ENCODE measurements around the gene NPAS1.
"Not testable (repeated sequence)": the region's sequence is repeated elsewhere in the genome, so short reads cannot be mapped to it uniquely, and the experiment has no call there.

NPAS1 gene

DNA sequence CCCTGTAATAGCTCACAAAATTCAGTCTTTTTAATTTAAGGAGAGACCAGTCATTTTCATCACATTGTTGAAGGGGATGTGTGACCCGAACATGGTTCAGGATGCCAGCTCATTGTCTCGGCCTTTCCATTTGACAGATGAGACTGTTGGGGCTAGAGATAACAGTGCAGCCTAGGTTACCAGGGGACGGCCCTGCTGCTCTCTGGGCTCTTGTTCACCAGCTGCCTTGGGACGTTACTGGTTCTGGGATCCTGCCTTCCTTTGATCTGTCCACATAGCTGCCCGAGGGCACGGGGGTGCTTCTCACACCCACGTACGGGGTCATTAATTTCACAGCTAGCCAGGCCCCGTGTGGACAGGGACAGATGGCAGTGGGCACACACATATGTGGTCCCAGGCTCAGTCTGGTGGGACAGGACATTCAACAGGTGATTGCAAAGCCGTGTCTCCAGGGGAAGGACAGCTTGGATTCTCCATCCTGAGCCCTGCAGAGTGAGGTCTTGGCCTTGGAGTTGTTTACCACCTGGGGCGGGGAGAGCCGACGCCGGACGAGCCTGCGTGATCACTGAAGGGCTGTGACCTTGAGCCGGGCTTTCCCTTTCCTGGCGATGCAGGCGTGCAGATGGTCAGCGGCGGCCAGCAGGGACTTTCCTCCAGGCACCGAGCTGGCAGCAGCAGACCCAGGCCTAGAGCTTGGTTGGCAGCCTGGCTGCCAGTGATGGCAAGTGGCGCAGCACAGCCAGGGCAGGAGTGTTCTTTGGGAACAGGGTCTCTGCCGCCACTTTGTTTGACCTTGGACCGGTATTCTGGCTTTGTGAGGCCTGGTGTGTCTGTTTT is 26.7 kb upstream of the NPAS1 start:
- no peak for DNase-seq (ENCODE audit: low read depth)

GRCh38 chr19:46993622-46994021 is 26.0 kb upstream of the NPAS1 start:
- no peak for DNase-seq (ENCODE audit: low read depth)

DNA sequence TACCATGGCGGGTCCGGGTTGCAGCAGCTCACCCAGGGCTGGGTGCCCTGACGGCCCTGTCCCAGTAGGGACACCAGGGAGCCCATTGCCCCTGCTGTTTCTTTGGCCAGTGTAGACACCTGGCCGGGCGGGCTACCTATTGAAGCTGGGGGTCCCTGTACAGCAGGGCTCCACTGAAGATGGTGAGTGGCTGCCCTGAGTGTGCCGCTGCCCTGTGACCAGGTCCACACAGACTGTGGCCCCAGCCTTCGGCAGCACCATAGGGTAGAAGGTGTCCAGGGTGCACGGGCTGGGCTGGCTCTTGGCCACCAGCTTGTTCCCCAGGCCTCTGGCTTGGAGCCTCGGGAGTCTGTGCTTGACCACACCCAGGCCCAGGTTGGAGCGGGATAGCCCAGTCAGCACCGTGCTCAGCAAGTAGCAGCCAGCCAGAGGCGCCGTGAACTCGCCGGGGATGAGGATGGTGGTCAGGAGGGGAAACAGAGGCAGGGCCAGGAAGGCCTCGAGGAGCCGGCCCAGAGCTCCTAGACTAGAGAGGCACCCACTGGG is 25.4 kb upstream of the NPAS1 start:
- DNase-seq (ENCODE audit: low read depth) = no peak

DNA sequence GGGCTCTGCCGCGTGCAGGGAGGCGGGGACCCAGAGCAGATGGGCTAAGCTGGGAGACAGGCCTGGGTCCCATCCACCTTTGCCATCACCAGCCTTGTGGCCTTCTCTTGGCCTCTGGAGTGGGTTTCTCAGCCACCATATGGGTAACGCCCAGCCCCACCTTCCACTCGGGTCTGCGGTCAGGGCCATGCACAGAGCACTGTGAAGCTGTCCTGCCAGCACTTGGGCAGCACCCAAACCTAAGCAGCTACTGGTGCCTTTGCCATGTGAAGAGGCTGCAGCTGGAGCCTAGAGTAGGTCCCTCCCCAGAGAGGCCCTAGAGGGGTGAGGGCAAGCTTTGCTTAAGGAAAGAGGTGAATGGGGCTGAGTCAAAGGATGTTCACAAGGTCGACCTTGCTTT is 24.1 kb upstream of the NPAS1 start:
- no peak for DNase-seq (ENCODE audit: low read depth)

DNA sequence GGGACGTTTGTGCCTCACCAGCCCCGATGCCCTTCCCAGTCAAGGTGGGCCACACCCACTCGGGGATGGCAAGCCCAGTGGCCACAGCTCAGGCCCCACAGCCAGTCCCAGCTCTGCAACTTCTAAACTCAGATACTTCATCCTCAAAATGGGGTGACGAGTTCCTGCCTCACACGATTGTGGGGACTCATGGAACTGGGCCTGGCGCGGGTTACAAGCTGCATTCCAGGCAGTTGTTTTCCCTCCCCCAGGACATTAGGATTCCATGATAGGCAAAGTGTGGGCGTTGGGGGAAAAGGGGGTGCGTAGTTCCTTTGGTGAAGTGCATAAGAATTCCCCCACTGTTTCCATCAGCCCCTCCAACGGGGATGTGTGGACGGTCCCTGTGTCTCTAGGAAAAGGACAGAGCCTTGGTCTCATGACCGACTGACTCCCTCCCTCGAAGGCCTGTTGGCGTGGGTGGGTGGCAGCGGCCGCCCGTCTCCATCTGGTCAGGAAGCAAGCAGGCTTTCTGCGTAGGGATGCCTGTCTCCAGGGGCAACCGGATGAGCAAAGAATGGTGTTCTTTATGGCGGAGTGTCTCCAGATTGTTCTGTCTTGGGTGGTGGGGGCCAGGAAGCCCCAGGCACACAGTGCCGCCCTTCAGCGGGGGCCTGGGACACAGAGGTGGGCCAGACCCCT is 21.1 kb upstream of the NPAS1 start:
- DNase-seq (ENCODE audit: low read depth) = no peak

- DNase-seq (ENCODE audit: low read depth) = no peak
Observed at GRCh38 chr19:46999377-46999776, 20.3 kb upstream of the NPAS1 start.

DNA sequence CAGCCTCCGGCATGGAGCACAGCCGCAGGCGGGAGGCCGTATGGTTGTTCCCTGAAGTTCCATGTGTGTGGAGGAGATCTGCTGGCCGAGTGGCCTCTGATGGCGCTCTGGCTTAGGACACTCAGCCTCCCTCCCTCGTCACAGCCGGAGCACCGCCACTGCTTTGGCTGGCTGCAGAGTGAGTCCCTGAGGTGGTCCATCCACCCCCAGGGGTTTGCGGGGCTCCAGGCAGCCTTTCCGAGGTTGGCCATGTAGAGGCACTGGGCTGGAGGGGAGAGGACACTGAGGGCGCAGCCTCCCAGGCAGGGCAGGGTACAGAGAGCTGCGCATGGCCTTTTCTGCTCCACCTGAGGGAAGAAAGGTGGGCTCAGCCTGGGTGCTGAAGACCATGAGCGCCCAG is 19.8 kb upstream of the NPAS1 start:
- no peak for DNase-seq (ENCODE audit: low read depth)

GRCh38 chr19:47000373-47000772 is 19.3 kb upstream of the NPAS1 start:
- no peak for DNase-seq (ENCODE audit: low read depth)

DNA sequence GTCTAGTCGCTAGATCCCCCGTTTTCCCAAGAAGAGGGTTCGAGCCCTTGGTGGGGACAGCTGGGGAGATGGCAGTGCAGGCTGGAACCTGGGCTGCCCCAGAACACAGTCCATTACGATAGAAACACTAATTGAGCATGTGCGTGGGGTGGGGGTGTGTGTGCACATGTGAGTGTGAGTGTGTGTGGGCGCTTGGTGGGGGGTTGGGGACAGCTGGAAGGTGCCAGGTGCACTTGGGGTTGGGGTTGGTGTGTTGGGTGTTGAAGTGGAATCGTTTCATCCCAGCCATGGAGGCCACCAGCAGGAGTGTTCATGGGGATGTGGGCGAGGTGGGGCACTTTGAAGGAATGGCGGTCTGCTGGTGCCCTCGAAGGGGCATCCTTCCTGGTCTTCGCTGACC is 18.1 kb upstream of the NPAS1 start:
- no peak for DNase-seq (ENCODE audit: low read depth)

- no peak for DNase-seq (ENCODE audit: low read depth)
Observed at GRCh38 chr19:47002106-47002766, 17.4 kb upstream of the NPAS1 start.

GRCh38 chr19:47002853-47003610 is 16.6 kb upstream of the NPAS1 start:
- no peak for DNase-seq (ENCODE audit: low read depth)

DNA sequence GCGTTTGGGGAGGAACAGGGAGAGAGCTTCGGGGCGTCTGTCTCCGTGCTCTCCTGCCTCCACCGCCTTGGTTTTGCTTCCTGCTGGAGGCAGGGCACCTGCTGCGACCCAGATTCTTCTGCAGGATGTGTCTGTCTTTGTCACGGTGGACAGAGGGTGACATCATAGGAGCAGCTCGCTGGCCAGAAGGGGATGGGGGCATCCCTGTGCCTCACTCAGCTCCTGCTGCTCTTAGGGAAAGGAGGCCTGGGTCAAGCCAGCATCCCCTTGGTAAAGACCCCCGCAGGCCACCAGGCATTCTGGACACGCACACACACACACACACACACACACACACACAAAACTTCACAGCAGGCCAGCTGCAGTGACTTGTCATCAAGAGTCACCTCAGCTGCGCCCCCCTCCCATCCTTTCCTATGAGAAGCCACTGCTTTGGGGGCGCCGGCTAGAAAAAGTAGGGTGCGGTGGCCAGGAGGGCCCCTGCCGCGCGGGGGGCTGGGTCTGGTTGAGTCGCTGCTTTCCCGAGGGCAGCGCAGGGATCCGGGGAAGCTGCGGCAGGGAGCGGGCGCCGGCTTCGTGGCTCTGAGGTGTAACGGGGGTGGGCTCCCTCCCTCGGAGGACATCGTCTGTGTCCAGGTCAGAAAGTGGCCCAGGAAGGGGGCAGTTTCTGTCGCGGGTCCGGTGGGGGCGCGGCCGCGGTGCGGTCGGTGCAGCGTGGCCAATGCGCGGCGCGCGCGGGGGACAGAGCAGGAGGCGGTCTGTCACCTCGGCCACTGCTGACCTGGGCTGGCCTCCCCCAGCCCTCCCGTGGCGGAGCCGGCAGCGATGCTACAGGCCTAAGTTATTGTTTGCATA is 15.8 kb upstream of the NPAS1 start:
- no peak for DNase-seq (ENCODE audit: low read depth)

DNA sequence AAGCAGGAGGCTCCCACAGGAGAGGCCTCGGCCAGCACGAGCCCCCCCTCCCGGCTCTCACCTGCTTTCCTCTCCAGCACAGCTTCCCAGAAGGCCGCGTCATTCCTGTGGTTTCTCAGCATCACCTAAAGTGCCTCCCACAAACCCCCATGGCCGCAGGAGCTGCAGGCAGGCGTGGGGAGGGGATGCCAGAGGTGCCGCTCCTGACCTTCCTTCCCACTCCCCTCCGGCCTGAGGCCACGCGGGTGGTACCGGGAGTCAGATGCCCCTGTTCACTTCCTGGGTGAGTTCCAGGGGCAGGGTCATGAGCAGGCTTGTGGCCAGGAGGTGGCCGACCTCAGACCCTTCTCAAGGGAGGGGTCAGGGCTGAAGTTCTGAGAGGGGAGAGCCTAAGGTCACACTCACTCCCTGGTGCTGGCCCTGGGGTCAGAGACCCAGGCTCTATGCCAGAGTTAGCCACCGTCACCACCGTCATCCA is 14.4 kb upstream of the NPAS1 start:
- no peak for DNase-seq (ENCODE audit: low read depth)

GRCh38 chr19:47005873-47006272 is 13.8 kb upstream of the NPAS1 start:
- DNase-seq (ENCODE audit: low read depth) = no peak

DNA sequence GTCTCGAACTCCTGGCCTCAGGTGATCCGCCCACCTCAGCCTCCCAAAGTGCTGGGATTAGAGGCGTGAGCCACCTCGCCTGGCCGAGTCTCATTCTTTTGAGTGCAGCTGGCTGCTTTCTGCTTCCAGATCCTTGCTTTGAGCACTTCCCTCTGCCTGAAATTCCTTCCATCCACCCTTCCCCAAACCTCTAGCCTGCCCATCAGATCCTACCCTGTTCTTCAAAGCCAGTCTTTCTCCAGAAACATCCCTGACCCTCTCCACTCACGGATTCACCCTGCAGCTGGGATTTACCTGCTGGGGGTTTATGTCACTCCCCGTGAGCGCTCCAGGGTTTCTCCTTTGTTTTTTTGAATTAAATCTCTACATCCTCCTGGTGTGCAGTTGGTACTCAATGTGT is 13.1 kb upstream of the NPAS1 start:
- DNase-seq (ENCODE audit: low read depth) = no peak

DNA sequence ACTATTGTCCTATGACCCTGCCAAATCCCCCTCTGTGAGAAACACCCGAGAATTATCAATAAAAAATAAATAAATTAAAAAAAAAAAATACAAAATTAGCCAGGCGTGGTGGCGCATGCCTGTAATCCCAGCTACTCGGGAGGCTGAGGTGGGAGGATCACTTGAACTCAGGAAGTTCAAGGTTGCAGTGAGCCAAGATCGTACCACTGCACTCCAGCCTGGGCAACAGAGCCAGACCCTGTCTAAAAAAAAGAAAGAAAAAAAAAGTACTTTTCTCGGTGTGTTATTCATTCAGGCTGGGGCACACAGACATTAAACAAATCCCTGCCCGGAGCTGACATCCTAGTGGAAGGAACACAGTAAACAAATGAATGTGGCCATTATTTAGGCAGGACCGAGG is 9.1 kb upstream of the NPAS1 start:
- DNase-seq (ENCODE audit: low read depth) = not testable (repeated sequence)

DNA sequence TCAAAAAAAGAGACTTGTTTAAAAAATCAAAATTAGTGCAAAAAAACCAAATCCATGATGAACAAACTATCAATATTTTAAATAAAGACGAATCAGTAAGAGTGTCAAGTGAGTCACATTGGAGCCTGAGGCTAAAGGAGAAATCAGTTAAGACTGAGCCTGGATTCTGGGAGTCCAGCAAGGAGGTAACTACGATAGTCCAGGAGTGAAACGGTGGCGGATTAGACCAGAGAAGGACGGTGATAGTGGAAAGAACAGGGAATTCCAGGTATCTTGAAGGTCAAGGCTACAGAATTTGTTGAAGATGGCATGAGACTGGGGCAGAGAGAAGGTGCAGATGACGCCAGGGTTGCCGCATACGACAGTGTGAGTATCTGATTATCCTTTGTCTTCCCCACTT is 7.0 kb upstream of the NPAS1 start:
- DNase-seq (ENCODE audit: low read depth) = no peak

DNA sequence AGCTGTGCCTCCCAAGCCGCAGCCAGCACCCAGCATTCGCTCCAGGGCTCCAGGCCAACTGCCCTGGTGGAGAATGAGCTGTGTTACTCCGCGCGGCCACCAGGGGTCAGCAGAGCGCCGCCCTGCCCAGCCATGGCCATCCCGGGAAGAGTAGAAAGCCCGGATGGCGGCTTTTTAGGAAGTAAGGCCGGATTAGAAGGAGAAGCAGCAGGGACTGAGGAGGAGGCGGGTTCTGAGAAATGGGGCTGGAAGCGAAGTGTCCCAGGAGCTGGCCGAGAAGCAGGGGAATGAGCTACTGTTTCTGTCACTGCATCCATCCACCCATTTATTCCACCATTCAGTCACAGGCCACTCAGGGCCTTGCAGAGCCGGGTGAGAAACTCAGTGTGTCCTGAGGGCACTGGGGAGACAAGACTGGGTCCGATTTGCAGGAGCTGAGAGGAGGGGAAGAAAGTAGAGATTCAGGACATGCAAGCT is 6.6 kb upstream of the NPAS1 start:
- DNase-seq (ENCODE audit: low read depth) = peak; percentile 46

- DNase-seq (ENCODE audit: low read depth) = no peak
Observed at GRCh38 chr19:47018923-47019322, 714 bp upstream of the NPAS1 start.

DNA sequence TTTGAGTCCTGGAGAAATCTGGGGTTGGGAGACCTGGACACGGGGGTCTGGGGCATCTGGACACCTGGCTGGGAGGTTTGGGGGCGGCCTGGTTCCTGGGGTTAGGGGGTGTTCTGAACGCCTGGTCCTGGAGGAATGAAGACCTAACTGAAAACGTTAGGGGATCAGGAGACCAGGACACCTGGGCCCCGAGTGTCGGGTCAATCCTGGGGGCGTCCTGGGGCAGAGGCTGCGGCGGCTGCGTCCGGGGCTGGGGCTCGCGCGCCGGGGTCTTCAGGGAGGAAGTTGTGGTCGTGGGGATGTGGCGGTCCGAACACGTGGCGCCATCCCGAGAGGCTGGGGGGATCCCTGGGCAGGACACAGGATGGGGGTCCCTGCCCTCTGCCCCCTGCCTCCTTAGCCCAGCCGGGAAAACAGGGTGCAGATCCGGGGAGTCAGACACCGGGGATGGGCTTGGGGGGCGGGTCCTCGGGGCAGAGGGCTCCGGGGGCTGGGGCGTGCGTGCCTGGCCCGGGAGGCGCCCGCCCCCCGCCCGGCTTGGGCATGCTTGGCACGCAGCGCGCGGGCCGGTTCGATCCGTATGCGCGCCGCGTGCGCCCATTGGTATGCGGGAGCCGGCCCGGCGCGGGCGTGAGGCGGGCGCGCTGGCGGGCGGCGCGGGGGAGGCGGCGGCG is 632 bp downstream of the NPAS1 start:
- no peak for DNase-seq (ENCODE audit: low read depth)

Data from GM04504 (cell line).